Naive thymus-derived CD4-positive, alpha-beta T cell (primary cell): Measurements from ENCODE around the gene LPA. TPM values are rescaled to one million over a fixed set of nuclear protein-coding genes. Genes with fewer than 3 reads are reported as not detected.
"Not testable (repeated sequence)": the region's sequence is repeated elsewhere in the genome, so short reads cannot be mapped to it uniquely, and the experiment has no call there.

Experiments used
- ATAC-seq: fragments of 150-1000 bp; cut with Tn5 transposase; 2 replicates; pipeline ENCODE4 v1.10.0; 2021; ENCODE audit warnings: mild to moderate bottlenecking, moderate library complexity
- CTCF ChIA-PET: fragments of 350-600 bp; sonication (Branson Sonifier 250); formaldehyde crosslinking; loops from one replicate; lab custom pipeline; 2021; ENCODE audit warnings: antibody characterized with exemption; lab: Charles Lee
- POLR2A ChIA-PET: fragments of 350-600 bp; sonication (Branson Sonifier 250); formaldehyde crosslinking; loops from one replicate; lab custom pipeline; 2021; ENCODE audit warnings: antibody characterized with exemption, inconsistent platforms; lab: Charles Lee
- DNase-seq, 9 donors: peaks; one replicate each; pipeline versions ENCODE4 v3.0.0 to v3.0.0-alpha.2; 2020 to 2022; ENCODE audit warnings: mixed read lengths in 1 of 9
- H3K27ac ChIP-seq: one replicate; pipeline ENCODE4 v1.7.0; 2013; ENCODE audit warnings: mild to moderate bottlenecking, low read depth, low read length, moderate library complexity
- H3K27me3 ChIP-seq, 2 donors: one replicate each; pipeline ENCODE4 v1.7.0; 2013; ENCODE audit warnings: low read length in 2 of 2, mild to moderate bottlenecking in 2 of 2, moderate library complexity in 2 of 2; ENCODE audit not compliant: control insufficient read depth in 2 of 2, insufficient read depth in 2 of 2
- H3K36me3 ChIP-seq, 3 experiments: 1 replicate in 2 of 3; 2 replicates in 1 of 3; pipeline ENCODE4 v1.7.0; 2013; ENCODE audit warnings: low read length in 3 of 3, mild to moderate bottlenecking in 3 of 3, moderate library complexity in 1 of 3; ENCODE audit not compliant: insufficient read depth in 3 of 3, control insufficient read depth in 2 of 3
- H3K4me1 ChIP-seq, 2 donors: one replicate each; pipeline ENCODE4 v1.7.0; 2013; ENCODE audit warnings: low read length in 2 of 2, mild to moderate bottlenecking in 2 of 2, moderate library complexity in 1 of 2; ENCODE audit not compliant: control insufficient read depth in 2 of 2, insufficient read depth in 2 of 2
- H3K4me3 ChIP-seq: 2 replicates; pipeline ENCODE4 v1.7.0; 2013; ENCODE audit warnings: mild to moderate bottlenecking, low read length
- H3K9me3 ChIP-seq, 3 experiments: 1 replicate in 2 of 3; 2 replicates in 1 of 3; pipeline ENCODE4 v1.7.0; 2013; ENCODE audit warnings: low read length in 3 of 3; ENCODE audit not compliant: control insufficient read depth in 2 of 3
- H3K27ac Mint-ChIP-seq, 9 donors: one replicate each; pipeline ENCODE4 v1.8.0; 2020 to 2022; ENCODE audit warnings: mixed read lengths in 9 of 9, mild to moderate bottlenecking in 8 of 9, moderate library complexity in 5 of 9, inconsistent platforms in 2 of 9
- H3K27me3 Mint-ChIP-seq, 5 donors: one replicate each; pipeline ENCODE4 v1.8.0; 2021 to 2022; ENCODE audit warnings: mixed read lengths in 5 of 5, mild to moderate bottlenecking in 1 of 5
- H3K36me3 Mint-ChIP-seq, 5 donors: one replicate each; pipeline ENCODE4 v1.8.0; 2020 to 2022; ENCODE audit warnings: mixed read lengths in 5 of 5, mild to moderate bottlenecking in 3 of 5, inconsistent platforms in 1 of 5
- H3K4me1 Mint-ChIP-seq, 7 donors: one replicate each; pipeline ENCODE4 v1.8.0; 2020 to 2022; ENCODE audit warnings: mixed read lengths in 7 of 7, mild to moderate bottlenecking in 3 of 7, inconsistent platforms in 1 of 7
- H3K4me3 Mint-ChIP-seq, 10 donors: one replicate each; pipeline ENCODE4 v1.8.0; 2020 to 2022; ENCODE audit warnings: mild to moderate bottlenecking in 10 of 10, mixed read lengths in 10 of 10, moderate library complexity in 6 of 10, inconsistent platforms in 2 of 10
- H3K9me3 Mint-ChIP-seq, 11 donors: one replicate each; pipeline ENCODE4 v1.8.0; 2020 to 2022; ENCODE audit warnings: mixed read lengths in 11 of 11, mild to moderate bottlenecking in 4 of 11, inconsistent platforms in 1 of 11, moderate library complexity in 1 of 11
- intact Hi-C, 2 donors: fragments of 100-400 bp; cut with micrococcal nuclease; formaldehyde crosslinking; loops; one replicate each; pipeline ENCODE4 v1.15.1; 2023
- polyA plus RNA-seq, 2 donors: library from polyadenylated mRNA; unstranded; fragments of 300-500 nt; fragmentation: Illumina TruSeq; gene quantifications; one replicate each; pipeline ENCODE4 v1.2.3, GENCODE V29; 2021
- total RNA-seq, 6 experiments: library from RNA in 5 of 6; stranded (reverse) in 5 of 6; gene quantifications; 1 replicate in 5 of 6; 2 replicates in 1 of 6; pipeline ENCODE4 v1.2.3 and lab custom pipeline; 2021 to 2026

Gene LPA, protein sequence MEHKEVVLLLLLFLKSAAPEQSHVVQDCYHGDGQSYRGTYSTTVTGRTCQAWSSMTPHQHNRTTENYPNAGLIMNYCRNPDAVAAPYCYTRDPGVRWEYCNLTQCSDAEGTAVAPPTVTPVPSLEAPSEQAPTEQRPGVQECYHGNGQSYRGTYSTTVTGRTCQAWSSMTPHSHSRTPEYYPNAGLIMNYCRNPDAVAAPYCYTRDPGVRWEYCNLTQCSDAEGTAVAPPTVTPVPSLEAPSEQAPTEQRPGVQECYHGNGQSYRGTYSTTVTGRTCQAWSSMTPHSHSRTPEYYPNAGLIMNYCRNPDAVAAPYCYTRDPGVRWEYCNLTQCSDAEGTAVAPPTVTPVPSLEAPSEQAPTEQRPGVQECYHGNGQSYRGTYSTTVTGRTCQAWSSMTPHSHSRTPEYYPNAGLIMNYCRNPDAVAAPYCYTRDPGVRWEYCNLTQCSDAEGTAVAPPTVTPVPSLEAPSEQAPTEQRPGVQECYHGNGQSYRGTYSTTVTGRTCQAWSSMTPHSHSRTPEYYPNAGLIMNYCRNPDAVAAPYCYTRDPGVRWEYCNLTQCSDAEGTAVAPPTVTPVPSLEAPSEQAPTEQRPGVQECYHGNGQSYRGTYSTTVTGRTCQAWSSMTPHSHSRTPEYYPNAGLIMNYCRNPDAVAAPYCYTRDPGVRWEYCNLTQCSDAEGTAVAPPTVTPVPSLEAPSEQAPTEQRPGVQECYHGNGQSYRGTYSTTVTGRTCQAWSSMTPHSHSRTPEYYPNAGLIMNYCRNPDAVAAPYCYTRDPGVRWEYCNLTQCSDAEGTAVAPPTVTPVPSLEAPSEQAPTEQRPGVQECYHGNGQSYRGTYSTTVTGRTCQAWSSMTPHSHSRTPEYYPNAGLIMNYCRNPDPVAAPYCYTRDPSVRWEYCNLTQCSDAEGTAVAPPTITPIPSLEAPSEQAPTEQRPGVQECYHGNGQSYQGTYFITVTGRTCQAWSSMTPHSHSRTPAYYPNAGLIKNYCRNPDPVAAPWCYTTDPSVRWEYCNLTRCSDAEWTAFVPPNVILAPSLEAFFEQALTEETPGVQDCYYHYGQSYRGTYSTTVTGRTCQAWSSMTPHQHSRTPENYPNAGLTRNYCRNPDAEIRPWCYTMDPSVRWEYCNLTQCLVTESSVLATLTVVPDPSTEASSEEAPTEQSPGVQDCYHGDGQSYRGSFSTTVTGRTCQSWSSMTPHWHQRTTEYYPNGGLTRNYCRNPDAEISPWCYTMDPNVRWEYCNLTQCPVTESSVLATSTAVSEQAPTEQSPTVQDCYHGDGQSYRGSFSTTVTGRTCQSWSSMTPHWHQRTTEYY (N-terminal part only)
- total RNA-seq, result not detected
- not detected for polyA plus RNA-seq
- total RNA-seq (lab: John Stamatoyannopoulos, UW), result not detected

DNA sequence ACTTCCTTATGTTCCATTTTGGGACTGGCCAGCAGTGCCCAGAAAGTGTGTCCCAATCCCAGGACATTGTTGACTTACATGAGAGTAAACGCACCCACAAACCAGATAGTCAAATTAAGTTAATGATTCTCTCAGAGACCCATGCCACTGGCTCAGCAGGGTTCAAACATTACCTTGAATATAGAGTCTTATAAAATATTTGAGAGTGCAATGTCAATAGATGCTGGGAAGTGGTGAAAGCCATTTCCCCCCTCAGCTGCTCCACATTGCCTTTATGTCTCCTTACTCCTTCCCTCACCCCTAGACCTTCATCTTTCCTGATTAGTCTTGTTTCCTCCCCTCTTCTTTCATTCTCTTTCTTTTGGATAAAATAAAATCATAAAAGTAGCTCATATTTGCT is at the start of gene LPA:
LPA (minus strand) TSS at position 78 of the 400 bp plus-strand sequence; CDS start at position 17, 61 bp downstream.
- H3K36me3 ChIP-seq, H3K9me3 ChIP-seq, H3K27ac ChIP-seq, H3K36me3 Mint-ChIP-seq, CTCF ChIA-PET, H3K9me3 Mint-ChIP-seq, H3K27me3 ChIP-seq, H3K4me1 ChIP-seq, H3K4me3 ChIP-seq, intact Hi-C loops, POLR2A ChIA-PET, H3K27ac Mint-ChIP-seq, DNase-seq, H3K4me3 Mint-ChIP-seq, H3K4me1 Mint-ChIP-seq, ATAC-seq: not testable (repeated sequence)
- peaks cover 12 to 27% (median 22%) of the 10 kb centered on the region in 5 donors for H3K27me3 Mint-ChIP-seq

DNA sequence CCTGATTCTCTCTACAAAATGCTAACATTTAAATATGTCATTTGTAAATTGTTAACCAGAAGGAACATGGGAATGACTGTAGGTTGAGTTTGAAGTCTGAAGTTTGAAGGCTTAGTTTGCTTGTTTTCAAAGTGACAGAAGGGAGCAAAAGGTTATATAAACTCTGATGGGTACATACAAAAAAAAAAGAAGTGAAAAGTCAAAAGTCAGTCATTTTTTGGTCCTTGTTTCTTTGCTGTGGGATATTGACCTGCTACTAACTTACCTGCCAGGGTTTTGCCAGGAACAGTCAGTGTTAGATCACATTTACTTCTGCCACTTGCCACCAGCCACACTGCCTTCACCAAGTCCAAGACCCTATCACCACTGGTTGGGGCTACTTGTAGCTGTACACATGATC is 44.9 kb upstream of the LPA start:
- H3K4me3 ChIP-seq, ATAC-seq, H3K36me3 ChIP-seq, H3K4me1 ChIP-seq, POLR2A ChIA-PET, H3K4me1 Mint-ChIP-seq, H3K27me3 ChIP-seq, H3K27ac Mint-ChIP-seq, H3K9me3 ChIP-seq, H3K36me3 Mint-ChIP-seq, intact Hi-C loops, CTCF ChIA-PET, H3K4me3 Mint-ChIP-seq, H3K9me3 Mint-ChIP-seq, H3K27ac ChIP-seq, DNase-seq: not testable (repeated sequence)
- H3K27me3 Mint-ChIP-seq, result peaks cover 0 to 31% (median 21%) of the 10 kb centered on the region in 5 donors

DNA sequence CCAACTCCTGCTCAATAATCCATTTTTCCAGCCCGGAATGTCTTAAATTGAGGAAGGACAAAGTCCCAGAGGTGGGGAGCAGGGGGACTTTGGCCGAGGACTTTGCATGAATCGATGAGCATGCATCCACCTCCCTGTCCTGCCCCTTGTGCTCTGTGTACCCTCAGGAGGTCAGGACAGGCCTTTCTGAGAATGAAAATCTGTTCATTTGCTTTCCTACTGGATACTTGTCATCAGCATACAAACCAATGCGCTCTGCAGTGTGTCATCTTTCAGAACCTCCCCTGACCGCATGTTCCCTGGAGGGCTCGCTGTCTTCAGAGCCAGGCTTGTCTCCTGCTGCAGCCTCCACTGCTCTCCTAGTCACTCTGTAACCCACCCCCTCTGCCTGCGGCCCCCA is 40.6 kb upstream of the LPA start:
- ATAC-seq, H3K4me1 Mint-ChIP-seq, POLR2A ChIA-PET, intact Hi-C loops, H3K27ac Mint-ChIP-seq, H3K9me3 Mint-ChIP-seq, H3K36me3 Mint-ChIP-seq, H3K4me3 Mint-ChIP-seq, CTCF ChIA-PET, DNase-seq, H3K4me1 ChIP-seq, H3K4me3 ChIP-seq, H3K27me3 ChIP-seq, H3K36me3 ChIP-seq, H3K27ac ChIP-seq, H3K9me3 ChIP-seq: not testable (repeated sequence)
- peaks cover 0 to 44% (median 33%) of the 10 kb centered on the region in 5 donors for H3K27me3 Mint-ChIP-seq

DNA sequence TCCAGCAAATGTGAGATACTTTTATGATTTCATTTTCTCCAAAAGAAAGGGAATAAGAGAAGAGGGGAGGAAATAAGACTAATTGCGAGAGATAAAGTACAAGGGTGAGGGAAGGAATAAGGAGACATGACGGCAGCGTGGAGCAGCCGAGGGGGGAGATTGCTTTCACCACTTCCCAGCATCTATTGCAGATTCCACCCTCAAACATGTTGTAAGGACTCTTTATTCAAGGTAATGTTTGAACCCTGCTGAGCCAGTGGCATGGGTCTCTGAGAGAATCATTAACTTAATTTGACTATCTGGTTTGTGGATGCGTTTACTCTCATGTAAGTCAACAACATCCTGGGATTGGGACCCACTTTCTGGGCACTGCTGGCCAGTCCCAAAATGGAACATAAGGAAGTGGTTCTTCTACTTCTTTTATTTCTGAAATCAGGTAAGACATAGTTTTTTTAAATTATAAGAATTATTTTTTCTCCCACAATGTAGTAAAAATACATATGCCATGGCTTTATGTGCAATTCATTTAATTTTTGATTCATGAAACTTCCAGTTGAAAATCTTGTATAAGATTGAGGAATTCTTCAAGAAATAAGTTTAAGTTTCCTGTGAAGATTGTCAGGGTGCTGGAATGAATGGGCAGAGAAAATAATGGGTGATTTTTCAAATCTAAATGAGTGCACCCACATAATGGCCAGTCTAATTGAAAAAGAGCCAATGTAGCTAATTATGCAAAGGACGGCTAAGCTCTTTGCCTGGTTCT is 38.0 kb upstream of the LPA start, which contains the start of gene PLG:
PLG (plus strand) TSS at position 327 of the 763 bp plus-strand sequence; CDS start at position 388, 61 bp downstream.
- H3K9me3 Mint-ChIP-seq, DNase-seq, H3K27ac ChIP-seq, H3K4me3 Mint-ChIP-seq, CTCF ChIA-PET, H3K36me3 Mint-ChIP-seq, H3K9me3 ChIP-seq, H3K27me3 ChIP-seq, H3K4me1 ChIP-seq, H3K4me1 Mint-ChIP-seq, intact Hi-C loops, H3K27ac Mint-ChIP-seq, ATAC-seq, POLR2A ChIA-PET, H3K4me3 ChIP-seq, H3K36me3 ChIP-seq: not testable (repeated sequence)
- peaks cover 0 to 43% (median 40%) of the 10 kb centered on the region in 5 donors for H3K27me3 Mint-ChIP-seq

DNA sequence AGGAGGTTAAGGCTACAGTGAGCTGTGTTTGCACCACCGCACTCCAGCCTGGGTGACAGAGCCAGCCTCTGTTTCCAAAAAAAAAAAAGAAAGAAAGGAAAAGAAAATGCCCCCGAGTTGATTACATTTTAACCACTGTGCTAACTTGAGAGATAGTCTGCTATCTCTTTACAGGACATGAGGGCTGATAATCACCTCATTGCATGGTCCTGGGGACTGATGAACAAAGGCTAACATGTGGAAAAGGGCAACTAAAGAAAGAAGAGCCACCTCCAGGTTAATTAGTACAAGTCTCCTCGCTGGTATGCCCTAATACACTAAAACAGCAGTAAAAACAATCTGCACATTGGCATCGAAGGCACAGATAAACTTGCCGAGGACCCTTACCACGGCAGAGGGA is 33.8 kb upstream of the LPA start:
- intact Hi-C loops, result no loop called here
- Histone ChIP-seq H3K4me1 (no peaks in the 10 kb centered on the region), H3K9me3 (no peaks in the 10 kb centered on the region), H3K27ac (no peak overlapping the region), H3K36me3 (no peaks in the 10 kb centered on the region), H3K27me3 (no peaks in the 10 kb centered on the region), H3K4me3 (no peak overlapping the region)
- DNase-seq, result no peak
- Mint-ChIP-seq H3K27me3 (peaks cover 0 to 31% (median 21%) of the 10 kb centered on the region in 5 donors), H3K4me3 (no peak overlapping the region), H3K4me1 (no peaks in the 10 kb centered on the region), H3K27ac (no peak overlapping the region), H3K9me3 (peaks cover 0 to 5% (median 0%) of the 10 kb centered on the region in 11 donors), H3K36me3 (no peaks in the 10 kb centered on the region)
- no peak for ATAC-seq
- ChIA-PET CTCF (no interaction called here), POLR2A (no interaction called here)

DNA sequence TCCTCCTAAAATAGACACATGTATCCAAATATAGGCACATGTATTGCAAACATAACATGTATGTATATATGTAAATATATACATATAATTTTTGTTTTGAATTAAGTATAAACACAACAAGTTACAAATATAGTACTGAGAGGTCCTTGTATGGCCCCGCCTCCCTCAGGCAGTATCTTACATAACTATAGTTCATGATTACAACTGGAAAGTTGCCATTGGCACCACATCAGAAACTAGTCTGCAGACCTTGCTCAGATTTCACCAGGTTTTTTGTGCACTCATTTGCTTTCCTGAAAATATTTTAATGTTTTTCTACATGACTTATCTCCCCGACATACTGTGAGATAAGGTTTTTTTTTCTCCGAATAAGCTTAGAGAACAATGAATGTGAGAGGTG is 32.8 kb upstream of the LPA start:
- DNase-seq, H3K4me3 Mint-ChIP-seq, H3K27ac Mint-ChIP-seq, H3K9me3 ChIP-seq, H3K9me3 Mint-ChIP-seq, H3K4me1 Mint-ChIP-seq, intact Hi-C loops, H3K4me3 ChIP-seq, H3K27ac ChIP-seq, H3K36me3 ChIP-seq, H3K4me1 ChIP-seq, ATAC-seq, CTCF ChIA-PET, H3K27me3 ChIP-seq, H3K36me3 Mint-ChIP-seq, POLR2A ChIA-PET: not testable (repeated sequence)
- peaks cover 0 to 28% (median 20%) of the 10 kb centered on the region in 5 donors for H3K27me3 Mint-ChIP-seq
